H54 (cell line): ENCODE measurements around the gene PXYLP1.

Source experiments
- DNase-seq: peaks from one replicate; pipeline ENCODE4 v3.0.0; 2011; ENCODE audit warnings: low spot score, mixed read lengths; ENCODE audit not compliant: insufficient read length
- FAIRE-seq: peaks from 3 replicates; lab custom pipeline; 2011; peaks lifted over from hg19 to GRCh38; lab: Jason Lieb, UNC
- POLR2A ChIP-seq: IDR thresholded peaks from 2 replicates; pipeline ENCODE4 v1.6.1; 2011; ENCODE audit warnings: low read depth, mild to moderate bottlenecking, low read length

PXYLP1 gene

GRCh38 chr3:141316851-141317250, 85.2 kb downstream of the PXYLP1 start:
- DNase-seq (no peak), FAIRE-seq (no peak)
- TF ChIP-seq POLR2A = no peak

- DNase-seq = no peak
- TF ChIP-seq POLR2A = no peak
- FAIRE-seq = peak; percentile 55
Measured at GRCh38 chr3:141320399-141321108, 88.9 kb downstream of the PXYLP1 start.

- no peak for TF ChIP-seq POLR2A
- FAIRE-seq = peak; percentile 81
- DNase-seq = no peak
Measured at GRCh38 chr3:141321109-141321497, 89.5 kb downstream of the PXYLP1 start.

- FAIRE-seq (no peak), DNase-seq (no peak)
- TF ChIP-seq POLR2A = no peak
Measured at GRCh38 chr3:141323936-141324704, 92.5 kb downstream of the PXYLP1 start.

- DNase-seq = no peak
- no peak for TF ChIP-seq POLR2A
- FAIRE-seq = no peak
Measured at GRCh38 chr3:141326123-141326522, 94.5 kb downstream of the PXYLP1 start.

- FAIRE-seq = no peak
- TF ChIP-seq POLR2A = no peak
- no peak for DNase-seq
Measured at GRCh38 chr3:141326626-141327025, 95.0 kb downstream of the PXYLP1 start.

GRCh38 chr3:141328286-141329166, 96.9 kb downstream of the PXYLP1 start:
- TF ChIP-seq POLR2A = no peak
- FAIRE-seq (no peak), DNase-seq (no peak)

- DNase-seq (no peak), FAIRE-seq (no peak)
- no peak for TF ChIP-seq POLR2A
Measured at GRCh38 chr3:141330235-141330634, 98.6 kb downstream of the PXYLP1 start.

GRCh38 chr3:141330718-141331376, 99.2 kb downstream of the PXYLP1 start:
- no peak for TF ChIP-seq POLR2A
- FAIRE-seq (no peak), DNase-seq (no peak)

- FAIRE-seq (peak; percentile 95), DNase-seq (peak; percentile 84)
- TF ChIP-seq POLR2A = no peak
Measured at GRCh38 chr3:141331377-141332318, 100.0 kb downstream of the PXYLP1 start.

GRCh38 chr3:141332416-141332815, 100.8 kb downstream of the PXYLP1 start:
- TF ChIP-seq POLR2A = no peak
- FAIRE-seq (no peak), DNase-seq (no peak)

- no peak for TF ChIP-seq POLR2A
- FAIRE-seq (no peak), DNase-seq (no peak)
Measured at GRCh38 chr3:141333836-141334626, 102.4 kb downstream of the PXYLP1 start.
